HG03097 (cell line): ENCODE measurements around the gene RAD51D.
A peak's percentile ranks its signal among the peaks of the same experiment; 100 is the strongest.
"Not testable (repeated sequence)": the region's sequence is repeated elsewhere in the genome, so short reads cannot be mapped to it uniquely, and the experiment has no call there.

Source experiments
- ATAC-seq: cut with Tn5 transposase; IDR thresholded peaks from one replicate; pipeline ENCODE4 v1.9.1; 2021; ENCODE audit not compliant: unreplicated experiment, low FRiP score

The RAD51D gene

GRCh38 chr17:35119370-35120165, at the start of gene RAD51D:
TSS of gene RAD51D (minus strand) at chr17:35119860. CDS start at chr17:35119613, 247 bp downstream.
- peak; percentile 85 for ATAC-seq

- no peak for ATAC-seq
These were observed 48.0 kb upstream of the RAD51D start for GRCh38 chr17:35167666-35168065.

DNA sequence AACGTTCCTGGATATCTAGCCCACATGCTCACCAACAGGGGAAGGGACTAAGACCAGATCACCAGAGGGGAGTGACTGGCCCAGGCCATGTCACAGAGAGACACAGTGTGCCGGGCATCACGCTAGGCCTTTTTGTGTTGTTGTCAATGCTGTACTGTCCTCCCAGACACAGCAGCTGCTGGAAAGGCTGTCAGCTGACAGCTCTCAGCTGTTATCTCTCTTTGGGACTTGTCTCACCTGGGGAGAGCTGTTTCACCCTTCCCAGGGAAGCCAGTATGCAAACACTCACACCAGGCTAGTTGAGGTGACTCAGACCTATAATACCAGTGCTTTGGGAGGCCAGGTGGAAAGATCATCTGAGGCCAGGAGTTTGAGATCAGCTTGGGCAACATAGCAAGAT, 47.4 kb upstream of the RAD51D start:
- ATAC-seq: no peak

DNA sequence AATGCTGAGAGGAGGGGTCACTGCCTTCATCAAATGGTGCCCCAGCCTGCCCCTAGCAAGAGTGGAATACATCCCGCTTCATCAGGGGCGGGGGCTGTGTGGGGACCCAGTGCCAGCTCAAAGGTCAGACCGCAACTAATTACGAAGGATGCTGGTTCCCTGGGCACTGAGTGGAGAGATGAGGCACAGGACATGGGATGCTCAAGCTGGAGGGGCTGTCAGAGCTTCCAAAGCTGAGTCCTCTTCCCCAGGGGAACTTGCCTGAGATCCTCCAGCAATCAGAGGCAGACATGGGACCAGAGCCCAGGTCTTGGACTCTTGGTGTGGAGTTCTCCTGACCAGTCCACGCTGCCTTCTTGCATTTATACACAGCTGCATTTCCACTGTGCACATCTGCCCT, 46.9 kb upstream of the RAD51D start:
- no peak for ATAC-seq

- ATAC-seq: no peak
These were observed 45.1 kb upstream of the RAD51D start for GRCh38 chr17:35164716-35165115.

DNA sequence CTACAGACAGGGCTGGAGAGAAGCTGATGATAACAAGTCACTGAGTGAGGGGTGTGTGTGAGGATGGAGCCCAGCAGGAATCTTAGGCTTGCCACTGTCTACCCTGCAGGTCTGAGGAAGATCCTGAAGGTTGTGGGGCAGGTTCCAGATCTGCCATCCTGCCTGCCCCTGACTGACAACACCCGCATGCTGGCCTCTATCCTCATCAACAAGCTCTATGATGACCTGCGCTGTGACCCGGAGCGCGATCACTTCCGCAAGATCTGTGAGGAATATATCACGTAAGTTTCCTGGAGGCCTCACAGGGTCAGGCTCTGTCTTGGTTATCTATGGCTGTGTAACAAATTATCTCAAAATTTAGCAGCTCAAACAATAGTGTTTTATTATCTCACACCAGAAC, 44.2 kb upstream of the RAD51D start:
- no peak for ATAC-seq

- no peak for ATAC-seq
These were observed 43.1 kb upstream of the RAD51D start for GRCh38 chr17:35162755-35163154.

DNA sequence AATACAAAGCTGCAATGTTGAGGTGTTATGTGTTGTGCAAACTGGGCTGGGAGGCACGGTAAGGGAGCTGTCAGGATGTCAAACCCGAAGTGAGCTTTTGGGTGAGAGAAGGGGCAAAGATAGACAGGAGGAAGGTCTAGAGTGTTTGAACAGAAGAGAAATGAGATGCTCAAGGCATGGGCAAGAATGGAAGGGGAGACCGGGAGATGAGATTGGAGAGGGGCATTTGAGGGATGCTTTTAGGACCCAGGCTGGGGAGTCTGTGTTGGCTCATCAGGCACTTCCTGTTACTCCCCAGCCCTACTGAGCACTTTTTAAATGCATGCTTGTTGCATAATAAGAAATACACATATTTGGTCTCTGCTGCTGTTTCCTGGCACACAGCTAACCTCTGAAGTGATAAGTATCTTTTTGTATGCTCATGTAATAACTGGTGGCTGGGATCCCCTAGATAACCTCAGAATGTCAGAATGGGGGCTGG, 41.7 kb upstream of the RAD51D start:
- ATAC-seq: no peak

GRCh38 chr17:35160354-35161201, 40.9 kb upstream of the RAD51D start:
- no peak for ATAC-seq

GRCh38 chr17:35159940-35160339, 40.3 kb upstream of the RAD51D start:
- ATAC-seq: no peak

DNA sequence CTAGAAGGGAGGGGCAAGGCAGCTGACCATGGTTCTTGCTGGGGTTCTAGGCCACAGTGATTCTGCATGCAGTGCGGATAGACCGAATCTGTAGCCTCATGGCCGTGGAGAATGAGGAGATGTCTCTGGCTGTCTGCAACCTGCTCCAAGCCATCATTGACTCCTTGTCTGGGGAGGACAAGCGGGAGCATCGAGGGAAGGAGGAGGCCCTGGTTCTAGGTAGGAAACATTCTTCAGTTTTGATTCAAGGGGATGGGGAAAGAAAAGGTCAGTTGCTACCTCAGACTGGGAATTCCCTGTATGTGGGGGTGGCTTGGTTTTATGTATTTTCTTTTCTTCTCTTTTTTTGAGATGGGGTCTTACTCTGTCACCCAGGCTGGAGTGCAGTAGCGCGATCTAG, 35.6 kb upstream of the RAD51D start:
- ATAC-seq: no peak

GRCh38 chr17:35154196-35155165, 34.8 kb upstream of the RAD51D start:
- ATAC-seq: no peak

GRCh38 chr17:35152421-35153140, 32.9 kb upstream of the RAD51D start:
- ATAC-seq: no peak

GRCh38 chr17:35151080-35151479, 31.4 kb upstream of the RAD51D start:
- not testable (repeated sequence) for ATAC-seq

DNA sequence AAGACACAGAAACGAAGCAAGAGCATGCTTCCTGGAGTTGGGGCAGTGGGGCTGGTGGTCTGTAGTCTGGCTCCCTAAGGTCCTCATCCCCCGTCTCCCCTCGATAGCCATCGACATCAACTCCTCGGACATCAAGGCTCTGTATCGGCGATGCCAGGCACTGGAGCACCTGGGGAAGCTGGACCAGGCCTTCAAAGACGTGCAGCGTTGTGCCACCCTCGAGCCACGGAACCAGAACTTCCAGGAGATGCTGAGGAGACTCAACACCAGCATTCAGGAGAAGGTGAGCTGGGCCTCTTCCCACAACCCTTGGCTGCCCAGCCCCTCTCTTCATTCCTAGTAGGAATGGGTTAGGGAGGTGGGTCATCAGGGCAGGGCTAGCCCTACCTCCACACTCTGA, 30.3 kb upstream of the RAD51D start:
- ATAC-seq: no peak

DNA sequence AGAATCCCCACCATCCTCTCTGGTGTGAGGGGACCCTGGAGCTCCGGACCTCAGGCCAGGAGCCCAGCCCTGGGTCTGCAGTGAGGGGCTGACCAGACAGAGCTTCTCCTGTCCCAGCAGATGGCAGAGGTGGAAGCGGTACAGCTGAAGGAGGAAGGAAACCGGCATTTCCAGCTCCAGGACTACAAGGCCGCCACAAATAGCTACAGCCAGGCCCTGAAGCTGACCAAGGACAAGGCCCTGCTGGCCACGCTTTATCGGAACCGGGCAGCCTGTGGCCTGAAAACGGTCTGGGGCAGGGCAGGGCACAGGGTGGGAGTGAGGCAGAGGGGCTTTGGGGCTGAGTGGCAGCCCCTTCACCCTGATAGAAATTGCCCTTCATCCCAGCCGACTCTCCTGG, 28.5 kb upstream of the RAD51D start:
- no peak for ATAC-seq

DNA sequence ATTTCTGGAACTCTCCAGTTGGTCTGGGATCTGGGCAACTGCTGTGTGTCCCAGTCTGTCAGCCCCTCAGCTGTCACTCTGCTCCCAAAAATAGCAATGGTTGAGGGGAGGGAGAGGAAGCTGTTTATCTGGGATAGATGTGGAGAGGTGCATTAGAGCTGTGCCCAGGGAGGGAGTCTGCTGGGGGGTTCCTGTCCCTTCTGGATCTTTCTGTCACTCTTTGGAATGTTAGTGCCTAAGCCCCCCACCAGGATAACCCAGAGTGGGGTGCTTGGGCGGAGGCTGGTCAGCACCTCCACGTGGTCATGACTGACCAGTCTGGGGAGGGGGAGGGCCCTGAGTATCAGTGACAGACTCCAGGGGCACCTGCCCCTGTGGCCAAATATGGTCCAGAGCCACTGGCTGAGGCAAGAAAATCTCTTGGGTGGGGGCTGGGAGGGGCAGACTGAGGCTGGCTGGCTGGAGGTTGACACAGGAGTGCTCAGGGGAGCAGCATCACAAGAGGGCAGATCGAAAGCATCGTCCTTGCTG, 27.8 kb upstream of the RAD51D start, which contains the start of gene UNC45B:
Gene UNC45B, plus strand, starts transcription at position 443 of the 531 bp plus-strand sequence. CDS start 447 bp downstream, outside the sequence.
- ATAC-seq: no peak

GRCh38 chr17:35146214-35146833, 26.7 kb upstream of the RAD51D start:
- ATAC-seq: no peak

DNA sequence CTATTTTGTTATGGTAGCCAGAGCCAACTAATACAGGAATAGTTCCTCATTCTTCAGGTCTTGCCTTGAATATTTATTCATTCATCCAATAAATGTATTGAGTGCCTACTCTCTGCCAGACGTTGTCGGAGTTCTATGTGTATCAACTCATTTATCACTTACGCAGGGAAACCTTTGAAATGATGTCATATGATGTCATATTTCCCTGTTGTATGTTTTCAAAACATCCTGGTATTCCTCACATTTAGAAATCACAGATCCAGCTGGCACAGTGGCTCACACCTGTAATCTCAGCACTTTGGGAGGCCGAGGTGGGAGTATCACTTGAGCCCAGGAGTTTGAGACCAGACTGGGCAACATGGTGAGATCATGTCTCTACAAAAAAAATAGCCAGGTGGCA, 25.2 kb upstream of the RAD51D start:
- no peak for ATAC-seq
